SU-DHL-6 (cell line): ENCODE measurements around the gene PELI1.

Experiments used
- H2AFZ ChIP-seq: fragments of 200-600 bp; sonication (generic); 2 replicates; pipeline ENCODE4 v1.6.1; 2014; ENCODE audit warnings: low read depth, mild to moderate bottlenecking, moderate library complexity, mixed read lengths, antibody characterized with exemption, low read length; ENCODE audit not compliant: severe bottlenecking
- H3F3A ChIP-seq: fragments of 200-600 bp; shearing (Covaris generic); 2 replicates; pipeline ENCODE4 v1.6.0; 2016; ENCODE audit warnings: antibody characterized with exemption, mild to moderate bottlenecking; ENCODE audit not compliant: insufficient read depth
- H3K27ac ChIP-seq: fragments of 200-600 bp; sonication (generic); 2 replicates; pipeline ENCODE4 v1.5.1; 2016; ENCODE audit warnings: low read depth, mild to moderate bottlenecking, low read length, moderate library complexity, mixed read lengths
- H3K27me3 ChIP-seq: fragments of 200-600 bp; sonication (generic), shearing (Covaris generic); 2 replicates; pipeline ENCODE4 v1.6.0; 2014; ENCODE audit warnings: mild to moderate bottlenecking, low read length
- H3K36me3 ChIP-seq: fragments of 200-600 bp; sonication (generic); 2 replicates; pipeline ENCODE4 v1.6.1; 2014; ENCODE audit warnings: mild to moderate bottlenecking, low read length, mixed read lengths
- H3K4me2 ChIP-seq: fragments of 300-600, 200-600 bp; shearing (Covaris generic), sonication (generic); 2 replicates; pipeline ENCODE4 v1.6.0; 2014; ENCODE audit warnings: low read length, low read depth, mild to moderate bottlenecking; ENCODE audit not compliant: poor library complexity, severe bottlenecking
- H3K4me3 ChIP-seq: fragments of 200-600 bp; sonication (generic); 2 replicates; pipeline ENCODE4 v1.5.1; 2014; ENCODE audit warnings: antibody characterized with exemption, low read length, mild to moderate bottlenecking, mixed read lengths; ENCODE audit not compliant: insufficient read depth, poor library complexity, severe bottlenecking
- H3K79me2 ChIP-seq: fragments of 200-600 bp; sonication (generic); 2 replicates; pipeline ENCODE4 v1.6.1; 2014; ENCODE audit warnings: mild to moderate bottlenecking, low read length, moderate library complexity; ENCODE audit not compliant: insufficient read depth
- H3K9ac ChIP-seq: fragments of 200-600 bp; sonication (generic); 2 replicates; pipeline ENCODE4 v1.7.0; 2014; ENCODE audit warnings: mild to moderate bottlenecking, low read length
- H3K9me2 ChIP-seq: fragments of 200-600 bp; sonication (generic); replicated peaks from 2 replicates; pipeline ENCODE4 v1.6.1; 2014; ENCODE audit warnings: low read length; ENCODE audit not compliant: insufficient read depth
- H3K9me3 ChIP-seq: fragments of 200-600 bp; sonication (generic); 2 replicates; pipeline ENCODE4 v1.6.1; 2014; ENCODE audit warnings: low read length, mixed read lengths; ENCODE audit not compliant: insufficient read depth
- H4K20me1 ChIP-seq: fragments of 200-600 bp; sonication (generic); 2 replicates; pipeline ENCODE4 v1.6.1; 2014; ENCODE audit warnings: low read depth, mild to moderate bottlenecking, antibody characterized with exemption, low read length, moderate library complexity, mixed read lengths
- CTCF ChIP-seq: fragments of 200-600 bp; sonication (generic); IDR thresholded peaks from one replicate; pipeline ENCODE4 v1.5.1; 2017; ENCODE audit warnings: antibody characterized with exemption, mild to moderate bottlenecking, low read length, moderate library complexity; ENCODE audit not compliant: insufficient read depth, poor library complexity, severe bottlenecking
- EZH2phosphoT487 ChIP-seq: fragments of 200-600 bp; sonication (generic), shearing (Covaris generic); conservative IDR thresholded peaks from 2 replicates; pipeline ENCODE4 v1.6.1; 2018; ENCODE audit warnings: mild to moderate bottlenecking, antibody characterized with exemption, low read length, moderate library complexity, mixed read lengths

PELI1 gene

GRCh38 chr2:64145119-64145518 lies 899 bp upstream of the PELI1 start:
- peak overlapping the region; percentile 36 for H3K4me3 ChIP-seq
- H3K4me2 ChIP-seq, result peak overlapping the region; percentile 62
- no peaks in the 10 kb centered on the region for H3K9me3 ChIP-seq
- no peak overlapping the region for H2AFZ ChIP-seq
- peaks cover 34% of the 10 kb centered on the region for H3K36me3 ChIP-seq
- TF ChIP-seq CTCF (no peak), EZH2phosphoT487 (no peak)
- H3K79me2 ChIP-seq, result peaks cover 87% of the 10 kb centered on the region
- H3K27ac ChIP-seq, result no peak overlapping the region
- no peaks in the 10 kb centered on the region for H3K27me3 ChIP-seq
- no peak overlapping the region for H3K9ac ChIP-seq
- H3F3A ChIP-seq, result peaks cover 32% of the 10 kb centered on the region
- peaks cover 4% of the 10 kb centered on the region; the same call in 1 of the 2 replicates for H4K20me1 ChIP-seq
- no peaks in the 10 kb centered on the region for H3K9me2 ChIP-seq

- no peak overlapping the region for H2AFZ ChIP-seq
- H3F3A ChIP-seq, result peaks cover 40% of the 10 kb centered on the region
- no peaks in the 10 kb centered on the region for H3K9me3 ChIP-seq
- peak overlapping the region; percentile 95 for H3K4me3 ChIP-seq
- H4K20me1 ChIP-seq, result peaks cover 10% of the 10 kb centered on the region; the same call in 1 of the 2 replicates
- peaks cover 48% of the 10 kb centered on the region for H3K36me3 ChIP-seq
- no peaks in the 10 kb centered on the region for H3K9me2 ChIP-seq
- H3K4me2 ChIP-seq, result peak overlapping the region; percentile 92
- H3K27me3 ChIP-seq, result no peaks in the 10 kb centered on the region
- peaks cover 90% of the 10 kb centered on the region for H3K79me2 ChIP-seq
- peak overlapping the region; percentile 78 for H3K9ac ChIP-seq
- no peak for TF ChIP-seq EZH2phosphoT487
- TF ChIP-seq CTCF, result no peak
- H3K27ac ChIP-seq, result peak overlapping the region; percentile 94
These were observed 807 bp downstream of the PELI1 start for GRCh38 chr2:64143169-64144056.

- H3K79me2 ChIP-seq, result peaks cover 94% of the 10 kb centered on the region
- no peak for TF ChIP-seq EZH2phosphoT487
- TF ChIP-seq CTCF, result no peak
These were observed 1.5 kb downstream of the PELI1 start for GRCh38 chr2:64142741-64143168.

More at GRCh38 chr2:64142741-64143168, 1.5 kb downstream of the PELI1 start:
- H3F3A ChIP-seq, result peaks cover 41% of the 10 kb centered on the region
- H3K9ac ChIP-seq, result peak overlapping the region; percentile 78
- H3K9me3 ChIP-seq, result no peaks in the 10 kb centered on the region
- H3K4me2 ChIP-seq, result peak overlapping the region; percentile 92
- H3K27ac ChIP-seq, result peak overlapping the region; percentile 94
- H3K9me2 ChIP-seq, result no peaks in the 10 kb centered on the region
- peak overlapping the region; percentile 95 for H3K4me3 ChIP-seq
- H3K36me3 ChIP-seq, result peaks cover 48% of the 10 kb centered on the region
- no peaks in the 10 kb centered on the region for H3K27me3 ChIP-seq
- H2AFZ ChIP-seq, result no peak overlapping the region
- H4K20me1 ChIP-seq, result peaks cover 10% of the 10 kb centered on the region; the same call in 1 of the 2 replicates
